KMS-11 (cell line): ENCODE results near the gene RAB6D.
"Not testable (repeated sequence)": the region's sequence is repeated elsewhere in the genome, so short reads cannot be mapped to it uniquely, and the experiment has no call there.

ENCODE experiments used
- H2AFZ ChIP-seq: fragments of 200-600 bp; sonication (generic); 2 replicates; pipeline ENCODE4 v1.6.1; 2016; ENCODE audit warnings: antibody characterized with exemption, mixed run types, low read depth
- H3K27ac ChIP-seq: fragments of 200-600 bp; sonication (generic); 2 replicates; pipeline ENCODE4 v1.6.1; 2016; ENCODE audit warnings: mild to moderate bottlenecking, mixed run types
- H3K27me3 ChIP-seq: fragments of 200-600 bp; sonication (generic); 2 replicates; pipeline ENCODE4 v1.6.1; 2017; ENCODE audit warnings: mild to moderate bottlenecking, low read depth, mixed run types, moderate library complexity; ENCODE audit not compliant: insufficient read depth
- H3K36me3 ChIP-seq: fragments of 200-600 bp; sonication (generic); 2 replicates; pipeline ENCODE4 v1.6.1; 2017; ENCODE audit warnings: mild to moderate bottlenecking, mixed run types; ENCODE audit not compliant: insufficient read depth
- H3K4me1 ChIP-seq: fragments of 200-600 bp; sonication (generic); 2 replicates; pipeline ENCODE4 v1.6.1; 2016; ENCODE audit warnings: mild to moderate bottlenecking, low read depth, mixed run types; ENCODE audit not compliant: poor library complexity, severe bottlenecking
- H3K4me2 ChIP-seq: fragments of 200-600 bp; sonication (generic); 2 replicates; pipeline ENCODE4 v1.7.0; 2016; ENCODE audit warnings: mild to moderate bottlenecking, mixed run types
- H3K4me3 ChIP-seq: fragments of 200-600 bp; sonication (generic); IDR thresholded peaks from 2 replicates; pipeline ENCODE4 v1.6.1; 2017; ENCODE audit warnings: low read depth, low read length, mixed read lengths; ENCODE audit not compliant: insufficient read depth
- H3K79me2 ChIP-seq: fragments of 200-600 bp; sonication (generic); 2 replicates; pipeline ENCODE4 v1.6.1; 2016; ENCODE audit warnings: low read depth, mixed run types; ENCODE audit not compliant: insufficient read depth
- H3K9ac ChIP-seq: fragments of 200-600 bp; sonication (generic); 2 replicates; pipeline ENCODE4 v1.6.1; 2016; ENCODE audit warnings: mild to moderate bottlenecking, mixed run types
- H4K20me1 ChIP-seq: fragments of 200-600 bp; sonication (generic); 2 replicates; pipeline ENCODE4 v1.6.1; 2016; ENCODE audit warnings: mild to moderate bottlenecking, mixed run types; ENCODE audit not compliant: insufficient read depth
- TF ChIP-seq, protein P1 (sequence below): fragments of 200-600 bp; sonication (generic); conservative IDR thresholded peaks from 2 replicates; pipeline ENCODE4 v1.6.1; 2017; ENCODE audit warnings: low read depth, mild to moderate bottlenecking, antibody characterized with exemption, low read length, moderate library complexity, mixed read lengths

RAB6D gene

DNA sequence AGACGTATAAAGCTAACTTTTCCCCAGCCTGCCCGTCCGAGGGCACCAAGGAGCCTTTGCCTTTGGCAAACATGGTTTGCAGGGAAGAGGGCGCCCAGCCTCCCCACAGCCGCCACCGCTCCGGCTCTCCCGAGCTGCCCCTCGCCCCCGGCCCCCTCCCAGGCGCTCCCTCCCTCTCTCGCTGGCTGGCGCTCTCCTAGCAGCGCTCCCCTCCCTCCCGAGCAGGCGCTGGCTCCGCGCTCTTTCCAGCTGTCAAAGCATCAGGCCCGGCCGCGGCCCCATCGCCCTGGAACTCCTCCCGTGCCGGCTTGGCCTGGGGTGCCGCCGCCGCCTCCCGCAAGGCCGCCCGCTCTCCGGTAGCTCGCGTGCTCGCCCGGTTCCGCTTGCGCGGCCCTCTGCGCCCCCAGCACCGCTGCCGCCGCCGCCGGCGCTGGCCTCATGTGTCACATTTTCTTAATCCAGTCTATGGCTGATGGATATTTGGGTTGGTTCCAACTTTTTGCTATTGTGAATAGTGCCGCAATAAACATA, 10.7 kb downstream of the RAB6D start:
- not testable (repeated sequence) for H3K4me2 ChIP-seq, H3K27ac ChIP-seq, H3K9ac ChIP-seq, H3K79me2 ChIP-seq, H3K36me3 ChIP-seq, H3K4me1 ChIP-seq, H4K20me1 ChIP-seq, H3K4me3 ChIP-seq, H3K27me3 ChIP-seq, H2AFZ ChIP-seq

- H3K27ac ChIP-seq: no peak overlapping the region
- no peaks in the 10 kb centered on the region for H3K4me1 ChIP-seq
- H3K27me3 ChIP-seq: no peaks in the 10 kb centered on the region
- TF ChIP-seq, protein P1, sequence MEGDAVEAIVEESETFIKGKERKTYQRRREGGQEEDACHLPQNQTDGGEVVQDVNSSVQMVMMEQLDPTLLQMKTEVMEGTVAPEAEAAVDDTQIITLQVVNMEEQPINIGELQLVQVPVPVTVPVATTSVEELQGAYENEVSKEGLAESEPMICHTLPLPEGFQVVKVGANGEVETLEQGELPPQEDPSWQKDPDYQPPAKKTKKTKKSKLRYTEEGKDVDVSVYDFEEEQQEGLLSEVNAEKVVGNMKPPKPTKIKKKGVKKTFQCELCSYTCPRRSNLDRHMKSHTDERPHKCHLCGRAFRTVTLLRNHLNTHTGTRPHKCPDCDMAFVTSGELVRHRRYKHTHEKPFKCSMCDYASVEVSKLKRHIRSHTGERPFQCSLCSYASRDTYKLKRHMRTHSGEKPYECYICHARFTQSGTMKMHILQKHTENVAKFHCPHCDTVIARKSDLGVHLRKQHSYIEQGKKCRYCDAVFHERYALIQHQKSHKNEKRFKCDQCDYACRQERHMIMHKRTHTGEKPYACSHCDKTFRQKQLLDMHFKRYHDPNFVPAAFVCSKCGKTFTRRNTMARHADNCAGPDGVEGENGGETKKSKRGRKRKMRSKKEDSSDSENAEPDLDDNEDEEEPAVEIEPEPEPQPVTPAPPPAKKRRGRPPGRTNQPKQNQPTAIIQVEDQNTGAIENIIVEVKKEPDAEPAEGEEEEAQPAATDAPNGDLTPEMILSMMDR: no peak
- H3K4me2 ChIP-seq: no peak overlapping the region
- H2AFZ ChIP-seq: no peak overlapping the region
- no peak overlapping the region for H3K4me3 ChIP-seq
- no peaks in the 10 kb centered on the region for H3K36me3 ChIP-seq
- H3K9ac ChIP-seq: no peak overlapping the region
- no peaks in the 10 kb centered on the region for H4K20me1 ChIP-seq
- H3K79me2 ChIP-seq: no peaks in the 10 kb centered on the region
Measured at GRCh38 chr2:131349021-131349420, 14.9 kb downstream of the RAB6D start.

GRCh38 chr2:131347035-131347434, 16.9 kb downstream of the RAB6D start:
- not testable (repeated sequence) for H3K9ac ChIP-seq, H4K20me1 ChIP-seq, H3K36me3 ChIP-seq, H3K4me1 ChIP-seq, H3K27ac ChIP-seq, H2AFZ ChIP-seq, H3K4me3 ChIP-seq, H3K79me2 ChIP-seq, H3K4me2 ChIP-seq, H3K27me3 ChIP-seq

- H3K4me2 ChIP-seq, H4K20me1 ChIP-seq, H3K4me3 ChIP-seq, H2AFZ ChIP-seq, H3K79me2 ChIP-seq, H3K27me3 ChIP-seq, H3K36me3 ChIP-seq, H3K4me1 ChIP-seq, H3K27ac ChIP-seq, H3K9ac ChIP-seq: not testable (repeated sequence)
Measured at GRCh38 chr2:131339307-131339706, 24.7 kb downstream of the RAB6D start.

- TF ChIP-seq, protein P1: 0 out of 2 replicates have a peak, but pooled peaks have one; percentile 15
- not testable (repeated sequence) for H3K4me2 ChIP-seq, H3K27ac ChIP-seq, H2AFZ ChIP-seq, H3K36me3 ChIP-seq, H3K4me3 ChIP-seq, H3K4me1 ChIP-seq, H3K27me3 ChIP-seq, H3K79me2 ChIP-seq, H3K9ac ChIP-seq, H4K20me1 ChIP-seq
Measured at GRCh38 chr2:131335319-131335718, 28.6 kb downstream of the RAB6D start.

GRCh38 chr2:131332709-131333108, 31.3 kb downstream of the RAB6D start:
- not testable (repeated sequence) for H4K20me1 ChIP-seq, H3K4me3 ChIP-seq, H3K9ac ChIP-seq, H3K4me1 ChIP-seq, H3K27ac ChIP-seq, H3K79me2 ChIP-seq, H3K27me3 ChIP-seq, H3K36me3 ChIP-seq, H3K4me2 ChIP-seq, H2AFZ ChIP-seq

GRCh38 chr2:131331000-131331399, 33.0 kb downstream of the RAB6D start:
- not testable (repeated sequence) for H3K27ac ChIP-seq, H3K4me2 ChIP-seq, H3K79me2 ChIP-seq, H3K9ac ChIP-seq, H3K4me1 ChIP-seq, H2AFZ ChIP-seq, H3K4me3 ChIP-seq, H3K27me3 ChIP-seq, H3K36me3 ChIP-seq, H4K20me1 ChIP-seq
